LNCaP clone FGC (cell line): ENCODE data around the gene SNCAIP.

Experiments
- DNase-seq: peaks from one replicate; pipeline ENCODE4 v3.0.0-alpha.2; 2011; ENCODE audit warnings: low read depth
- H3K4me3 ChIP-seq: 2 replicates; pipeline ENCODE4 v1.5.1; 2011; ENCODE audit warnings: mild to moderate bottlenecking, low read depth, low read length, control low read depth
- TF ChIP-seq, protein P1 (sequence below): IDR thresholded peaks from 2 replicates; pipeline ENCODE4 v1.5.1; 2012; ENCODE audit warnings: mild to moderate bottlenecking; ENCODE audit not compliant: control insufficient read depth, insufficient read depth; ENCODE audit errors: extremely low read depth

SNCAIP gene

DNA sequence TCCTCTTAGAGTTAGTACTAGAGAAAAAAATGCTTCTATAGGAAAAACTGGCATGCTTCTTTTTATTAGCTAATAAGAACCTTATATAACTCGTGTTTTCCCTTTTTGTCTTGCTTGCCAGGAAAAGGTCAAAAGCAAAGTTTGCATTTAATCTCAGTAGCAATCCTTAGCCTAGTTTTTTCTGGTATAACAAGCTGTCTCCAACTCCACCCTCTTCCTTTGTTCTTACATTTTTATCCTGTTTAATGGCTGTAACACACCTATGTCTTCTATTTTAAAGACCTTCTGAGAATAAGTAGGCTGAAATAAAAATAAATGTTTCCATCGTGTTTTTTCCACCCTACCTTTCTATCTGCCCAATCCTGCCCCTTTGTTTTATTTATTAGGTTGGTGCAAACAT lies 158.3 kb downstream of the SNCAIP start:
- no peak overlapping the region for H3K4me3 ChIP-seq
- TF ChIP-seq, protein P1, sequence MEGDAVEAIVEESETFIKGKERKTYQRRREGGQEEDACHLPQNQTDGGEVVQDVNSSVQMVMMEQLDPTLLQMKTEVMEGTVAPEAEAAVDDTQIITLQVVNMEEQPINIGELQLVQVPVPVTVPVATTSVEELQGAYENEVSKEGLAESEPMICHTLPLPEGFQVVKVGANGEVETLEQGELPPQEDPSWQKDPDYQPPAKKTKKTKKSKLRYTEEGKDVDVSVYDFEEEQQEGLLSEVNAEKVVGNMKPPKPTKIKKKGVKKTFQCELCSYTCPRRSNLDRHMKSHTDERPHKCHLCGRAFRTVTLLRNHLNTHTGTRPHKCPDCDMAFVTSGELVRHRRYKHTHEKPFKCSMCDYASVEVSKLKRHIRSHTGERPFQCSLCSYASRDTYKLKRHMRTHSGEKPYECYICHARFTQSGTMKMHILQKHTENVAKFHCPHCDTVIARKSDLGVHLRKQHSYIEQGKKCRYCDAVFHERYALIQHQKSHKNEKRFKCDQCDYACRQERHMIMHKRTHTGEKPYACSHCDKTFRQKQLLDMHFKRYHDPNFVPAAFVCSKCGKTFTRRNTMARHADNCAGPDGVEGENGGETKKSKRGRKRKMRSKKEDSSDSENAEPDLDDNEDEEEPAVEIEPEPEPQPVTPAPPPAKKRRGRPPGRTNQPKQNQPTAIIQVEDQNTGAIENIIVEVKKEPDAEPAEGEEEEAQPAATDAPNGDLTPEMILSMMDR = no peak
- DNase-seq = no peak

DNA sequence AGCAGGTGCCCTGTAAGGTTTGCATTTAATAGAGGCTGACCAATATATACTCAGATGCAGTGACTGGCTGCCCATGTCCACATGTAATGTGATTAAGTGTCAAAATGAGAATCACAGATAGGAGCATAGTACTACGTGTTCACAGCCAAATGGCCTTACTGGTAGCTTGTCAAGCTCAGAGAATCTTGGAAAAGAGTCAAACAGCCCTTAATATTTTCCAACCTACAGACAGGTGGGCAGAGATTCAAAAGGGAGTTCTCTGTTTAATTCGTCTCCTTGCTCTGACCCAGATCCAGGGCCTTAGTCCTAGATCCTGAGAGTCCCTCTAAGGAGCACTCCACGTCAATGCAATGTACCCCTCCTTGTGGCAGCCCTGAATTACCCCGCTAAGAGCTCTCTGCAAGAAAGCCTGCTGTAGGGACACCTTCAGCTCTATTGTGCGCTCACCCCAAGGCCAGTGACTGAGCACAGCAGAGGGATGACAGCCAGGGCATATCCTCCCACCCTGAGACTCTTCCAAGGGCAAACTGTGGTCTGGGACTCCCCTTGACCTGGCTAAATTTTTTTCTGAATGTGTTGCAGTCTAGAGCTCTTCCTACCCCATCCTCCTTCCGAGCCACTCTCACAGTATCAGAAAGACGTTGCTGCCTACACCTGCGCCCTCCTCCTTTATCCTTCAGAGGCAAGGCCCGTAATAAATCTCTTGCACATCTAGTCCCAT lies 159.2 kb downstream of the SNCAIP start:
- H3K4me3 ChIP-seq = no peak overlapping the region
- DNase-seq = no peak
- TF ChIP-seq, protein P1 = no peak

- TF ChIP-seq, protein P1 = no peak
- DNase-seq = no peak
- H3K4me3 ChIP-seq = no peak overlapping the region
These were observed 159.7 kb downstream of the SNCAIP start for GRCh38 chr5:122471752-122472061.

GRCh38 chr5:122473138-122473843 lies 161.3 kb downstream of the SNCAIP start:
- DNase-seq = no peak
- TF ChIP-seq, protein P1 = no peak
- no peak overlapping the region for H3K4me3 ChIP-seq

GRCh38 chr5:122473941-122474340 lies 161.9 kb downstream of the SNCAIP start:
- DNase-seq = no peak
- TF ChIP-seq, protein P1 = no peak
- no peak overlapping the region for H3K4me3 ChIP-seq

GRCh38 chr5:122478741-122479442 lies 166.9 kb downstream of the SNCAIP start:
- peak; percentile 34 for DNase-seq
- TF ChIP-seq, protein P1 = no peak
- H3K4me3 ChIP-seq = no peak overlapping the region

- DNase-seq = no peak
These were observed 168.1 kb downstream of the SNCAIP start for GRCh38 chr5:122480146-122480545.

More at GRCh38 chr5:122480146-122480545, 168.1 kb downstream of the SNCAIP start:
- H3K4me3 ChIP-seq = no peak overlapping the region
- TF ChIP-seq, protein P1 = no peak
